ENCODE measurements around the gene TINAG. TPM values are rescaled to one million over a fixed set of nuclear protein-coding genes. Genes with fewer than 3 reads are reported as not detected.

Gene TINAG
- total RNA-seq (ENCODE audit: low replicate concordance), result not detected in 2 replicates

- no peak within 1 kb of the TSS for H3K4me3 ChIP-seq (ENCODE audit: low read depth, low read length)
- no peak for DNase-seq (ENCODE audit: low read depth)
- TF ChIP-seq CTCF (IDR thresholded peaks at IDR 0.05; ENCODE audit: insufficient read depth, low read length), result no peak
Measured at GRCh38 chr6:54308289-54308985, at the start of gene TINAG. Gene TINAG, plus strand, starts transcription at chr6:54308441. Its CDS starts 110 bp downstream, at chr6:54308551.

GRCh38 chr6:54260025-54260424, 48.2 kb upstream of the TINAG start:
- no peak for TF ChIP-seq CTCF (IDR thresholded peaks at IDR 0.05; ENCODE audit: insufficient read depth, low read length)
- no peak overlapping the region for H3K4me3 ChIP-seq (ENCODE audit: low read depth, low read length)
- DNase-seq (ENCODE audit: low read depth), result no peak

- no peak for DNase-seq (ENCODE audit: low read depth)
- TF ChIP-seq CTCF (IDR thresholded peaks at IDR 0.05; ENCODE audit: insufficient read depth, low read length), result no peak
- no peak overlapping the region for H3K4me3 ChIP-seq (ENCODE audit: low read depth, low read length)
Measured at GRCh38 chr6:54262499-54262898, 45.7 kb upstream of the TINAG start.

GRCh38 chr6:54262971-54263370, 45.3 kb upstream of the TINAG start:
- no peak for TF ChIP-seq CTCF (IDR thresholded peaks at IDR 0.05; ENCODE audit: insufficient read depth, low read length)
- H3K4me3 ChIP-seq (ENCODE audit: low read depth, low read length), result no peak overlapping the region
- DNase-seq (ENCODE audit: low read depth), result no peak

- DNase-seq (ENCODE audit: low read depth), result no peak
- no peak overlapping the region for H3K4me3 ChIP-seq (ENCODE audit: low read depth, low read length)
- TF ChIP-seq CTCF (IDR thresholded peaks at IDR 0.05; ENCODE audit: insufficient read depth, low read length), result no peak
Measured at GRCh38 chr6:54264581-54265272, 43.5 kb upstream of the TINAG start.

GRCh38 chr6:54266400-54266923, 41.8 kb upstream of the TINAG start:
- no peak overlapping the region for H3K4me3 ChIP-seq (ENCODE audit: low read depth, low read length)
- no peak for DNase-seq (ENCODE audit: low read depth)
- TF ChIP-seq CTCF (IDR thresholded peaks at IDR 0.05; ENCODE audit: insufficient read depth, low read length), result no peak
